Naive thymus-derived CD4-positive, alpha-beta T cell (primary cell): ENCODE data around the gene CYP2J2. TPM values are rescaled to one million over a fixed set of nuclear protein-coding genes. Genes with fewer than 3 reads are reported as not detected.

Experiments used
- ATAC-seq: fragments of 150-1000 bp; cut with Tn5 transposase; 2 replicates; pipeline ENCODE4 v1.10.0; 2021; ENCODE audit warnings: mild to moderate bottlenecking, moderate library complexity
- CTCF ChIA-PET: fragments of 350-600 bp; sonication (Branson Sonifier 250); formaldehyde crosslinking; loops from one replicate; lab custom pipeline; 2021; ENCODE audit warnings: antibody characterized with exemption; lab: Charles Lee
- POLR2A ChIA-PET: fragments of 350-600 bp; sonication (Branson Sonifier 250); formaldehyde crosslinking; loops from one replicate; lab custom pipeline; 2021; ENCODE audit warnings: antibody characterized with exemption, inconsistent platforms; lab: Charles Lee
- DNase-seq, 9 donors: peaks; one replicate each; pipeline versions ENCODE4 v3.0.0 to v3.0.0-alpha.2; 2020 to 2022; ENCODE audit warnings: mixed read lengths in 1 of 9
- H3K27ac ChIP-seq: one replicate; pipeline ENCODE4 v1.7.0; 2013; ENCODE audit warnings: mild to moderate bottlenecking, low read depth, low read length, moderate library complexity
- H3K27me3 ChIP-seq, 2 donors: one replicate each; pipeline ENCODE4 v1.7.0; 2013; ENCODE audit warnings: low read length in 2 of 2, mild to moderate bottlenecking in 2 of 2, moderate library complexity in 2 of 2; ENCODE audit not compliant: control insufficient read depth in 2 of 2, insufficient read depth in 2 of 2
- H3K36me3 ChIP-seq, 3 experiments: 1 replicate in 2 of 3; 2 replicates in 1 of 3; pipeline ENCODE4 v1.7.0; 2013; ENCODE audit warnings: low read length in 3 of 3, mild to moderate bottlenecking in 3 of 3, moderate library complexity in 1 of 3; ENCODE audit not compliant: insufficient read depth in 3 of 3, control insufficient read depth in 2 of 3
- H3K4me1 ChIP-seq, 2 donors: one replicate each; pipeline ENCODE4 v1.7.0; 2013; ENCODE audit warnings: low read length in 2 of 2, mild to moderate bottlenecking in 2 of 2, moderate library complexity in 1 of 2; ENCODE audit not compliant: control insufficient read depth in 2 of 2, insufficient read depth in 2 of 2
- H3K4me3 ChIP-seq: 2 replicates; pipeline ENCODE4 v1.7.0; 2013; ENCODE audit warnings: mild to moderate bottlenecking, low read length
- H3K9me3 ChIP-seq, 3 experiments: 1 replicate in 2 of 3; 2 replicates in 1 of 3; pipeline ENCODE4 v1.7.0; 2013; ENCODE audit warnings: low read length in 3 of 3; ENCODE audit not compliant: control insufficient read depth in 2 of 3
- H3K27ac Mint-ChIP-seq, 9 donors: one replicate each; pipeline ENCODE4 v1.8.0; 2020 to 2022; ENCODE audit warnings: mixed read lengths in 9 of 9, mild to moderate bottlenecking in 8 of 9, moderate library complexity in 5 of 9, inconsistent platforms in 2 of 9
- H3K27me3 Mint-ChIP-seq, 5 donors: one replicate each; pipeline ENCODE4 v1.8.0; 2021 to 2022; ENCODE audit warnings: mixed read lengths in 5 of 5, mild to moderate bottlenecking in 1 of 5
- H3K36me3 Mint-ChIP-seq, 5 donors: one replicate each; pipeline ENCODE4 v1.8.0; 2020 to 2022; ENCODE audit warnings: mixed read lengths in 5 of 5, mild to moderate bottlenecking in 3 of 5, inconsistent platforms in 1 of 5
- H3K4me1 Mint-ChIP-seq, 7 donors: one replicate each; pipeline ENCODE4 v1.8.0; 2020 to 2022; ENCODE audit warnings: mixed read lengths in 7 of 7, mild to moderate bottlenecking in 3 of 7, inconsistent platforms in 1 of 7
- H3K4me3 Mint-ChIP-seq, 10 donors: one replicate each; pipeline ENCODE4 v1.8.0; 2020 to 2022; ENCODE audit warnings: mild to moderate bottlenecking in 10 of 10, mixed read lengths in 10 of 10, moderate library complexity in 6 of 10, inconsistent platforms in 2 of 10
- H3K9me3 Mint-ChIP-seq, 11 donors: one replicate each; pipeline ENCODE4 v1.8.0; 2020 to 2022; ENCODE audit warnings: mixed read lengths in 11 of 11, mild to moderate bottlenecking in 4 of 11, inconsistent platforms in 1 of 11, moderate library complexity in 1 of 11
- intact Hi-C, 2 donors: fragments of 100-400 bp; cut with micrococcal nuclease; formaldehyde crosslinking; loops; one replicate each; pipeline ENCODE4 v1.15.1; 2023
- polyA plus RNA-seq, 2 donors: library from polyadenylated mRNA; unstranded; fragments of 300-500 nt; fragmentation: Illumina TruSeq; gene quantifications; one replicate each; pipeline ENCODE4 v1.2.3, GENCODE V29; 2021
- total RNA-seq, 6 experiments: library from RNA in 5 of 6; stranded (reverse) in 5 of 6; gene quantifications; 1 replicate in 5 of 6; 2 replicates in 1 of 6; pipeline ENCODE4 v1.2.3 and lab custom pipeline; 2021 to 2026

CYP2J2 gene
- total and polyA plus RNA-seq, 7 experiments from 2014 or later: 0.93 to 4.0 (median 1.1) TPM

DNA sequence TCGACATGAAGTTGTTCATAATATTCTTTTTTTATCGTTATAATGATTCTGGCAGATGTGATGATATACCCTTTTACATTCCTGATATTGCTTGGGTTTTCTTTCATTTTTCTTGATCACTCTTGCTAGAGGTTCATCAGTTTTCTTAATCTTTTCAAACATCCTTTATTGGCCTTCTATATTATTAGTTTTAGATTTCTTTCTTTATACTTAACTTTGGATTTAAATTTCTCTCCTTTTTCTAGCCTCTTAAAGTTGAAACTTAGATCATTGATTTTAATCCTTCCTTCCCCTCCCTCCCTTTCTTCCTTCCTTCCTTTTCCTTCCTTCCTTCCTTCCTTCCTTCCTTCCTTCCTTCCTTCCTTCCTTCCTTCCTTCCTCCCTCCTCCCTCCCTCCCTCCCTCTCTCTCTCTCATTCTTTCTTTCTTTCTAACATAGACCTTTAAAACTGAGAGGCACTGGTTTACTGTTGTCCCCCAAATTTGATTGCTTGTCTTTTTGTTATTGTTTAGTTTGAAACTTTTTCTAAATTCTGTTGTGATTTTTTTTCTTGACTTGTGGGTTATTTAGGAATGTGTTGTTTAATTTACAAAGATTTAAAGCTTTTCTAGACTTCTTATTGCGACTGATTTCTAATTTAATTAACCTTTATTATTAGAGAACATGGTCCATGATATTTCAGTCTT lies 80.2 kb downstream of the CYP2J2 start:
- H3K4me1 Mint-ChIP-seq: peaks cover 0 to 7% (median 4%) of the 10 kb centered on the region in 7 donors
- intact Hi-C loops: loop anchor here in 1 of 2 donors (10.0 kb wide), 1 partner anchor 62 kb away; no protein-coding TSS in a partner anchor
- peaks cover 0 to 70% (median 41%) of the 10 kb centered on the region in 5 donors for H3K36me3 Mint-ChIP-seq
- DNase-seq (no peak), ATAC-seq (no peak)
- Histone ChIP-seq H3K36me3 (peaks cover 0 to 36% (median 5%) of the 10 kb centered on the region in 3 experiments), H3K4me1 (no peaks in the 10 kb centered on the region), H3K27me3 (no peaks in the 10 kb centered on the region), H3K27ac (no peak overlapping the region), H3K9me3 (no peaks in the 10 kb centered on the region), H3K4me3 (no peak overlapping the region)
- no peaks in the 10 kb centered on the region for H3K9me3 Mint-ChIP-seq
- H3K4me3 Mint-ChIP-seq: no peak overlapping the region
- H3K27me3 Mint-ChIP-seq: no peaks in the 10 kb centered on the region
- CTCF ChIA-PET: no interaction called here
- no peak overlapping the region for H3K27ac Mint-ChIP-seq
- POLR2A ChIA-PET: interaction anchor here (0.6 kb wide), 2 partner anchors 780 to 1304 kb away, joined by 3 to 4 read pairs; no protein-coding TSS in a partner anchor

DNA sequence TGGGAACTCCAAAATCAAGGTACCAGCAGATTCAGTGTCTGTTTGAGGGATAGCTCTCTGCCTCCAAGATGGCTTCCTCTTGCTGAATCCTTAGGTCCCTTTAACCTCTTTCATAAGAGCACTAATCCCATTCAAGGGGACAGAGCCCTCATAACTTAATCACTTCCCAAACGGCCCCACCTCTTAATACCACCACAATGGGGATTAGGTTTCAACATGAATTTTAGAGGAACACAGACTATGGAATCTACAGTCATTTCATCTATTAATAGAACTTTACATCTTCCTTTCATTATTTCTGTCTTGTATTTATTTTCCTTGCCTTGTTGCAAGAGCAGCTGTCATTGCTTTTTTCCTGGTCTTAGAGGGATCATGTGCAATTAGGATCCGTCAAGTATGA lies 81.5 kb downstream of the CYP2J2 start:
- DNase-seq: no peak
- POLR2A ChIA-PET: no interaction called here
- H3K9me3 ChIP-seq: no peaks in the 10 kb centered on the region
- Mint-ChIP-seq H3K4me3 (no peak overlapping the region), H3K27ac (peak overlapping the region in 1 of 9 donors; percentile 58), H3K27me3 (no peaks in the 10 kb centered on the region), H3K9me3 (no peaks in the 10 kb centered on the region), H3K36me3 (peaks cover 0 to 72% (median 40%) of the 10 kb centered on the region in 5 donors), H3K4me1 (peaks cover 0 to 7% (median 4%) of the 10 kb centered on the region in 7 donors)
- H3K27me3 ChIP-seq: no peaks in the 10 kb centered on the region
- CTCF ChIA-PET: no interaction called here
- H3K27ac ChIP-seq: no peak overlapping the region
- no peak for ATAC-seq
- intact Hi-C loops: loop anchor here in 1 of 2 donors (10.0 kb wide), 1 partner anchor 60 kb away; no protein-coding TSS in a partner anchor
- H3K36me3 ChIP-seq: peaks cover 0 to 46% (median 12%) of the 10 kb centered on the region in 3 experiments
- H3K4me1 ChIP-seq: no peaks in the 10 kb centered on the region
- H3K4me3 ChIP-seq: no peak overlapping the region

Other genes with a start within 250 kb of the CYP2J2 start
- 10 to 100 TPM in 4 of 5 experiments, 1 to 10 TPM in 1; 3.0 to 28.5 (median 23.5) TPM for gene HOOK1, start 111.8 kb downstream of the CYP2J2 start, total RNA-seq
- gene HOOK1, start 111.8 kb downstream of the CYP2J2 start, polyA plus RNA-seq: 10 to 100 TPM; 21.0 to 28.9 TPM
- gene C1orf87, start 147.0 kb upstream of the CYP2J2 start, total RNA-seq: not detected
- gene C1orf87, start 147.0 kb upstream of the CYP2J2 start, polyA plus RNA-seq: not detected